Measurements from ENCODE around the gene ARHGAP24. TPM values are rescaled to one million over a fixed set of nuclear protein-coding genes. Genes with fewer than 3 reads are reported as not detected.

Gene ARHGAP24
- total and polyA plus RNA-seq, 5 experiments from 2014 or later = 4.4 to 7.3 TPM; not detected in 3

DNA sequence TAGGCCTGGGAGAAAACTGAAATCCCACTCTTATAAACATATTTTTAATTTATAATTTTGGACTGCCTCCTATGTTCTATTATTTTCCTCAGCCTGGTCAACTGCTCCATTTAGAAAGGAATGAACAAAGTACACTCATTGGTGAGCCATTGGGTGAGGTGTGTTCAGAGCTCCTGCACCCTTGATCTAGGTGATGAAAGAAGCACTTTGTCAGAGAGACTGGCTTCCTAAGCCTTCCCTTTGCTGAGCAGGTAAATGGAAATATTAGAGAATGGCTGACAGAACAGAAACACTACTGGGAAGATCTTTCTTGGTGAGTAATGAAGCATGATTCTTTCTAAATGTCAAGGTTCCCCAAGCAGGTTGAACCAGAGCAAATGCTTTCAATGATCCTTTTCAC is 19.0 kb upstream of the ARHGAP24 start:
- Mint-ChIP-seq H3K9me3 (peaks cover 0 to 2% (median 0%) of the 10 kb centered on the region in 9 donors), H3K4me1 (no peaks in the 10 kb centered on the region), H3K36me3 (no peaks in the 10 kb centered on the region), H3K4me3 (no peak overlapping the region), H3K27me3 (no peaks in the 10 kb centered on the region), H3K27ac (no peak overlapping the region)
- no peak for ATAC-seq
- no peak for DNase-seq
- POLR2A ChIA-PET = no interaction called here

DNA sequence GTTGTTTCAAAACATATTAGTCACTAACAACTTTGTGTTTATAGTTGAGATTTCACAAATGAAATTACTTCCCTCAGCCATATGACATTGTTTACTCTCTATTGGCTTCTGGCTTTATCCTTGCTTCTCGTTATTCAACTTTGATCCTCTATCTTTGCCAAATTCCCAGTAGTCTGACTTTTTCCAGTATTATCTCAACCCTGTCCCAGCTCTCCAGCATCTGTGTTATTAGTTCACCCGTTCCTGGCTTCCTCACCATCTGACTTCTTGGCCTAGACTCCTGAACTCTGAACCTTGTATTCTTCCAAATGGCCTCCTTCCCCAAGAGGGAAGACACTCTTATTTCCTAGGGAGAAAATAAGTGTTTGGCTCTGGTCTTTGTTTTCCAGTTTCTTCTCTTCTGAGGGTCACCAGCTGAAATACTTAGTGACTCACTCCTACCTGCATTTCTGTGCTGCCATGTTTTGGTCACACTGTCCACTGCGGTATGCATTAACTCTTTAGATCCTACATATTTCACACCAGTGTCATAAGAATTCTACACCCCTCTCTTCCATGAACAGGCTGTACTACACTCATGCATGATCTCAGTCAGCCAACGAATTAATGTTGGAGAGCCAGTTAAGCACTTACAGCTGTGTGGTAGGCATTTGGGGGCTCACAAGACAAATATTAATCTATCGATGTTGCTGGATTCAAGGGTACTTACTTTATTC is 17.0 kb upstream of the ARHGAP24 start:
- peaks cover 0 to 5% (median 0%) of the 10 kb centered on the region in 9 donors for H3K9me3 Mint-ChIP-seq
- no peaks in the 10 kb centered on the region for H3K4me1 Mint-ChIP-seq
- H3K27ac Mint-ChIP-seq = no peak overlapping the region
- no peak overlapping the region for H3K4me3 Mint-ChIP-seq
- POLR2A ChIA-PET = no interaction called here
- H3K27me3 Mint-ChIP-seq = peaks cover 0 to 2% (median 0%) of the 10 kb centered on the region in 5 donors
- DNase-seq (no peak), ATAC-seq (no peak)
- no peaks in the 10 kb centered on the region for H3K36me3 Mint-ChIP-seq

DNA sequence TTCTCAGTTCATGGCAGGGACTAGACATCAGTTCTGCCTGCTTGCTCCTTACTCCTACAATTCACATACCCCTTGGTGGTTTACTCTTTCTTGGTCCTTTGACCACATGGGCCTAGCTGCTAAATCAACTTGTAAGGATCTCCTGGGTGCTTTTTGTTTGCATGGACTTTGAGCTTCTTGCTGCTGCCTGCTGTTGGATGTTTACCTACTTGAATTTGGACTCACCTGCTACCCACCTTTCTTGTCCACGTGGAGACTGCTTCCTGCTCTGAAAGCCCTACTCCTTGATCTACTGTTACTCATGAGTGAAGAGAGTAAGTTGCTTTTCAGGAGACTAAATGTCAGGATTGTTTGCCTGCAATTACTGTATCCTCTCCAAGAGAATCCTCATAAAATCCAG is 15.2 kb upstream of the ARHGAP24 start:
- ATAC-seq = no peak
- Mint-ChIP-seq H3K36me3 (no peaks in the 10 kb centered on the region), H3K9me3 (peaks cover 0 to 5% (median 0%) of the 10 kb centered on the region in 9 donors), H3K27me3 (peaks cover 0 to 2% (median 0%) of the 10 kb centered on the region in 5 donors), H3K27ac (no peak overlapping the region), H3K4me3 (no peak overlapping the region), H3K4me1 (no peaks in the 10 kb centered on the region)
- no peak for DNase-seq
- POLR2A ChIA-PET = no interaction called here

DNA sequence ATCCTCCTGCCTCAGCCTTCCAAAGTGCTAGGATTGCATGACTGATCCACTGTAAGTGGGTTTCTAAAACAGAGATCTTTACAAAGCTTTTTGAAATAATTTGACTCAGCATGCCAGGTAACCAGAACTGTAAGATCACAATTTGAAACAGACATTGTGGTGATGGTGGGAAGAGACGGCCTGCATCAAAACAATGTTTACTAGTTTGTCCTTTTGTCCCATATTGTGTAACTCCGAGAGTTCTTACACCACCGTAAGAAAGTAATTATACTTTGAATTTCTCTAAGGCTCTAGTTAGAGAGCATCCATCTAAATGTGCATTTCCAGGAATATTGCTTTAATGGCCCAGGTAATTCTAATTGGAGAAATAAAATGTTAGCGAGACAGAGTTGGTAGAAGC is 594 bp upstream of the ARHGAP24 start:
- POLR2A ChIA-PET = no interaction called here
- H3K27me3 Mint-ChIP-seq = peaks cover 9 to 17% (median 15%) of the 10 kb centered on the region in 5 donors
- H3K4me3 Mint-ChIP-seq = peak overlapping the region in 1 of 10 donors; percentile 83
- H3K27ac Mint-ChIP-seq = no peak overlapping the region
- H3K9me3 Mint-ChIP-seq = peaks cover 0 to 10% (median 0%) of the 10 kb centered on the region in 9 donors
- ATAC-seq (no peak), DNase-seq (no peak)
- H3K36me3 Mint-ChIP-seq = no peaks in the 10 kb centered on the region
- H3K4me1 Mint-ChIP-seq = no peaks in the 10 kb centered on the region

DNA sequence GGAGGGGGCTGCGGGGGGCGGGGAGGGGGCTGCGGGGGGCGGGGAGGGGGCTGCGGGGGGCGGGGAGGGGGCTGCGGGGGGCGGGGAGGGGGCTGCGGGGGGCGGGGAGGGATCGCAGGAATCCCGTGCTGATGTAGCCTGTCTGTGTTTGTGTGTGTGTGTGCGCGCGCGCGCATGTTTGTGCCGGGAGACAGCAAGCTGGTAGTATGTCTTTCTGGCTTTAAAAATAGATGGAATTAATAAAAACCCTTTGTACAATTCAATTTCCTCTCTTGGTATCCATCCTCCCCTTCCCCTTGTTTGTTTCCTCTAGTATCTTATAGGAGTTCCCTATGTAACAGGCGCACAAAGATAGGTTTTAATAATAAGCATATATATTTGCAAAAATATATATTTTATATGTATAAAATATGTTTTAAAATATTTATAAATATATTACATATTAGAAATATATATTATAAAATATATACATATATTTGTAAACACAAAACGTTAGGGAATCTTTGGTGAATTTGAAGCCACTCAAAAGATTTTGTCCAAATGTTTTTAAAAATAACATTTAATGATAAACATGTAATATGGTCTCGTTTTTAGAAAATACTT is 782 bp downstream of the ARHGAP24 start:
- POLR2A ChIA-PET = no interaction called here
- no peak for ATAC-seq
- H3K36me3 Mint-ChIP-seq = no peaks in the 10 kb centered on the region
- H3K4me1 Mint-ChIP-seq = no peaks in the 10 kb centered on the region
- peak overlapping the region in 2 of 10 donors; percentile 27 to 64 for H3K4me3 Mint-ChIP-seq
- no peak overlapping the region for H3K27ac Mint-ChIP-seq
- H3K9me3 Mint-ChIP-seq = peaks cover 0 to 3% (median 0%) of the 10 kb centered on the region in 9 donors
- DNase-seq = no peak
- peaks cover 8 to 15% (median 12%) of the 10 kb centered on the region in 5 donors for H3K27me3 Mint-ChIP-seq

DNA sequence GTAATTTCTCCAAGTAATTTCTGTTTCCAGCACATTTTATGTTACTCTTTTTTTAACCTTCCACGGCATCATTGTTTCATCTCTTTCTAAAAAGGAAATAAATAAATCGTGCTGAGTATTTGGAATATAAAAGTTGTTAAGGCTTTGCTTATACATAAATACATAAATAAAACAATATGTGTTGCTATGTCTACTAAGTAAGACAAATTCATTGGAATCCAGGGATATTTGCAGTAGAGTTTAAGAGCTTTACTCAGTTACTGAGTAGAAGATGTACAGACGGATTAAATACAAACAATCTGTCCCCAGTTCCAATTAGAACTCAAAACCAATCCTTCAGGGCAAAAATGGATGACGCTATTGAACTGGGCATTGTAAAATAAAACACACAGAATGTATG is 1.4 kb downstream of the ARHGAP24 start:
- DNase-seq (no peak), ATAC-seq (no peak)
- Mint-ChIP-seq H3K9me3 (peaks cover 0 to 3% (median 0%) of the 10 kb centered on the region in 9 donors), H3K4me1 (no peaks in the 10 kb centered on the region), H3K27me3 (peaks cover 8 to 15% (median 12%) of the 10 kb centered on the region in 5 donors), H3K4me3 (peak overlapping the region in 2 of 10 donors; percentile 14 to 17), H3K36me3 (no peaks in the 10 kb centered on the region), H3K27ac (no peak overlapping the region)
- POLR2A ChIA-PET = no interaction called here

DNA sequence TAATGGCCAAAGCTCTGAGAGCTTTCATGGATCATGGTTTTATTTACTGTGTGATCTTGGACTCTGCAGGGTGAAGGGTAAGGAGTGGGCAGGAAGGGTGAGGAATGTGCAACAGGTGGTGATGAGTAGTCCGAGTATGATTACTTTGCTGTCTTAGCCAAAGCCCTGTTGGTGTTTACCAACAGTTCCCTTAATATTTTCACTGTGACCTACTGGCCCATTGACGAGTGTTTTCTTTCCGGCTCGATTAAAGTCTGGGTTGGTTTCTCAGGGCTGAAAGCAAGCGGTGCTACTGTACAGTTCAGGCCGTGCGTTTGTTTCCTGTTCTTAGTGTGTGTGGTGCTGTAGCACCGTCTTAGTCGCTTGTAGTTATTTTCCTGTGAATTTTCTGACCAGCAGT is 2.6 kb downstream of the ARHGAP24 start:
- ATAC-seq (no peak), DNase-seq (no peak)
- Mint-ChIP-seq H3K9me3 (peaks cover 0 to 6% (median 0%) of the 10 kb centered on the region in 9 donors), H3K4me1 (peaks cover 0 to 9% (median 0%) of the 10 kb centered on the region in 4 donors), H3K27me3 (peaks cover 8 to 13% (median 10%) of the 10 kb centered on the region in 5 donors), H3K27ac (no peak overlapping the region), H3K4me3 (peak overlapping the region in 1 of 10 donors; percentile 13), H3K36me3 (no peaks in the 10 kb centered on the region)
- POLR2A ChIA-PET = no interaction called here

DNA sequence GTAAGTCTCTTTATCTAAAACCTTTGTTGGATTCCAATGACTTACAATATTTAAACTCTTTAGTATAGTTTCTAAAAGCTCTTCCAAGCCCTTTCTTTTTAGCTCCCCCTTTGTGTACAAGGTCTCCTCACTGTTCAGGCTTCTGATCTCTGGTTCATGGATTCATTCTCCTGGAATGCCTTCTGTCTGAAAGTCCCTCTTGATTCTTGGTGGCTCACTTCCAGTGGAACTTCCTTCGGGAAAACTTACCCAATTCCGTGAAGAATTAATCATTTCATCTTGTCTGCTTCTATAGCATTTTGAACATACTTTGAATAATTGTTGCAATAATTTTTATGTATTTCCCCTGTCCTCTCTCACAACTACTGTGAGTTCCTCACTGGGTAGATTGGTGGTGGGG is 3.6 kb downstream of the ARHGAP24 start:
- peaks cover 0 to 6% (median 0%) of the 10 kb centered on the region in 9 donors for H3K9me3 Mint-ChIP-seq
- POLR2A ChIA-PET = no interaction called here
- H3K27me3 Mint-ChIP-seq = peaks cover 6 to 13% (median 9%) of the 10 kb centered on the region in 5 donors
- H3K27ac Mint-ChIP-seq = no peak overlapping the region
- peaks cover 0 to 9% (median 0%) of the 10 kb centered on the region in 4 donors for H3K4me1 Mint-ChIP-seq
- DNase-seq = no peak
- no peak for ATAC-seq
- no peak overlapping the region for H3K4me3 Mint-ChIP-seq
- no peaks in the 10 kb centered on the region for H3K36me3 Mint-ChIP-seq

DNA sequence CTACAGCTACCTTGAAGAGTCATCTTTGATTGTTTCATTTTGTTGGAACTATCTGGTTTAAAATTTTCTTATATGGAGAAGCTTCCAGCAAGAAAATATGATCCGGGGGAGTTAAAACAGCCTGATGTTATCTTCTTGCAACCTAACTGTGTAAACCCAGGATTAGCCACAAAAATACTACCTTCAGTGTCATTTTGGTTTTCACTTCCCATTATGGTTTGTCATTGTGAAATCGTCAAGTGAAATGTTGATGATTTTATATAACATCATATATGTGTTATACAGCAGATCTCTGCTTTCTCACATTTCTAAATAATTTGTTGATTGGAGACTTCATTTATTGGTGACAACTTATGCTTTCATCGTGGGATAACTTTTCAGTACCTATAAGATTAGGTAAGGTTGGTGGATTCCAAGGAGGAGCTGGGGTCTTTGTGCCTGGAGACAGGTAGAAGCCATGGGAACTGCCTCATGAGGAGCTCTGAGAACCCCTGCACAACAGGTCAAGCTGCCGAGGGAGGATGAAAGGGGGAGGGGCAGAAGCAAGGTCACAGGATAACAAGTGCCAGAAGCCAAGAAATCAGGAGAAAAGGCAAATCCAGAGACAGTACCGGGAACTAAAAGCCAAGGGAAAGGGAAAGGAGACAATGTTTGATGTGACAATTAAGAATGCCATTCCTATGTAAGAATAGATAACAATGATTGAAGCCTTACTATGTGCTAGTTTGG is 7.2 kb downstream of the ARHGAP24 start:
- peaks cover 0 to 4% (median 0%) of the 10 kb centered on the region in 5 donors for H3K27me3 Mint-ChIP-seq
- H3K9me3 Mint-ChIP-seq = peaks cover 0 to 2% (median 0%) of the 10 kb centered on the region in 9 donors
- H3K36me3 Mint-ChIP-seq = no peaks in the 10 kb centered on the region
- no peak for ATAC-seq
- no peak for DNase-seq
- H3K4me3 Mint-ChIP-seq = no peak overlapping the region
- peak overlapping the region in 1 of 10 donors; percentile 56 for H3K27ac Mint-ChIP-seq
- POLR2A ChIA-PET = no interaction called here
- H3K4me1 Mint-ChIP-seq = peaks cover 0 to 9% (median 0%) of the 10 kb centered on the region in 4 donors

DNA sequence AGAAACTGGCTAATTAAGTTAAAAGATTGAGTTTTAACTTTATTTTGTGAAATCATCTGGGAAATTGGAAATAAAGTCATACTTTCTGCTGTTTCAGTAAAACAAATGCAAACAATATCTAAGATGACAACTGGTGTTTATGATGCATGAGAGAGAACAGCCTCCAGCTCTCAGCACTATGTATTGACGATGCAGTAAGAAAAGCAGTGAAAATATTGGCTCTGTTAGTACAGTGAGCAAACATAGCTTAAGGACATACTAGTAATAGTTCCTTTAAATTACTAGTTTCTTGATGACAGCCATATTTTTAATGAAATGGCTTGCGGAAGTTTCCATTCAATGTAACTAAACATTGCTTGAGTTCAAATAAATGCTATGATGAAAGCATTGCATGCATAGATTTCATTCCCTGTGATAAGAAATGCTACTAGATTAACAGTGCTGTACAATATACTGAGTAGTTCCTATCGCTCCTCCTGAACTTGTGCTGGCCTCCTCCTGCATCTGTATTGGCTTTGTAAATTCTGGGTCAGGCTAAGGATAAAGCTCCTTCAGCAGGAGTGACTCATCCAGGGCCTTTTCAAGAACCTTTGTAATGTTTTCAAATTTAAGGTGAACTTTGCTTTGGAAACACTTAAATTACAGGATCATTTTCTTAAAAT is 11.6 kb downstream of the ARHGAP24 start:
- DNase-seq (no peak), ATAC-seq (no peak)
- Mint-ChIP-seq H3K4me1 (peaks cover 0 to 7% (median 0%) of the 10 kb centered on the region in 4 donors), H3K36me3 (no peaks in the 10 kb centered on the region), H3K9me3 (peaks cover 0 to 2% (median 0%) of the 10 kb centered on the region in 9 donors), H3K27me3 (no peaks in the 10 kb centered on the region), H3K4me3 (no peak overlapping the region), H3K27ac (no peak overlapping the region)
- POLR2A ChIA-PET = no interaction called here

DNA sequence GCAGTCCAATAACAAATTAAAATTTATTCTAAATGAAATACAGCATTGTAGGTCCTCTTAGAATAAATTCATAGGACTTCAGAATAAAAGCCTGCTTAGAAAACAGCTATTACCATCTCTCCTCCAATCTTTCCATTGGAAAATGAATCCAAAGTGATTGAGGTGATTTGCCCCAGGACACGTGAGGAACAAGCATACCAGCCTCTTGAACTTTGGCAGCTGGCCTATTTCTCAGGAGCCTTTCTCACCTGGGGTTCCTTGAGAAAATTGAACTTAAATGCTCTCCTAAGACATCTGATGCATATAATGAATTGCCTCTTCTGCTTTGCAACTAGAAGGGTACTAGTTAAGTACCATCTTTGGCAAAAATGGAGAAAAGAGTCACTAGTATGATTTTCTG is 13.5 kb downstream of the ARHGAP24 start:
- Mint-ChIP-seq H3K27me3 (no peaks in the 10 kb centered on the region), H3K9me3 (peaks cover 0 to 9% (median 0%) of the 10 kb centered on the region in 9 donors), H3K36me3 (no peaks in the 10 kb centered on the region), H3K27ac (no peak overlapping the region), H3K4me3 (no peak overlapping the region), H3K4me1 (peaks cover 0 to 2% (median 0%) of the 10 kb centered on the region in 4 donors)
- POLR2A ChIA-PET = no interaction called here
- ATAC-seq = no peak
- DNase-seq = no peak

DNA sequence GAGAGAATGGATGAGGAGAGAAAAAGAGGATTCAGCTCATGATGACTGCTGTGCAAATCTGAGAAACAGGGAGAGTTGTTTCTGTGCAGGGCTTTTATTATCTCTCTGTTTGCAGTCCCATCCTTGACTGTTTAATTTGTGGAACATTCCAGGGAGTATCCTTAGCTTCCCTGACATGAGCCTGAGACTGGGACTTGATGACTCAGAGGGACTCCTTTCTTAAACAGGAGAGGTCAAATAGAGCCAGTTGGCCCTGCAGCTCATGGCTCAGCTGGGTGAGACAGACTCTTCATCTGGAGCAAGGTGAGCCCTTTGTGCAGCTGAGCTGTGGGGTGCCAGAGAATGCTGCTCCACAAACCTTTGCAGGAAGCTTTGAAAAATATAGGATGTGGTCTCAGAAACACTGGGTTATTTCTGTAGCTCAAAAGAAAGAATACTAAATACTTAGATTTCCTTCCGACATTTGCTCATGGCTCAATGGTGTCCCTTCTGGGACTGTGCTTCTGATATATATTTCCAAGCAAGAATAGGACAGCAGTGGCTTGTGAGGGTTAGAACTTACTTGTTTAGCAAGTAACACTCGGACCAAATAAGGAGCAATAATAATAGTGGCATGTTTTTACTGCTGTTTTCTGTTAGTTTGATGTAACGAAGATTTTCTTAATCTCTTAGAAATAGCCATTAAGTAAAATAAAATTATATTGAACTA is 14.5 kb downstream of the ARHGAP24 start:
- no peak overlapping the region for H3K27ac Mint-ChIP-seq

More for the DNA sequence above, 14.5 kb downstream of the ARHGAP24 start:
- Mint-ChIP-seq H3K36me3 (no peaks in the 10 kb centered on the region), H3K9me3 (peaks cover 0 to 9% (median 0%) of the 10 kb centered on the region in 9 donors), H3K4me1 (peaks cover 0 to 2% (median 0%) of the 10 kb centered on the region in 4 donors), H3K4me3 (no peak overlapping the region), H3K27me3 (no peaks in the 10 kb centered on the region)
- POLR2A ChIA-PET = no interaction called here
- DNase-seq (no peak), ATAC-seq (no peak)
